HUES6 (cell line): Measurements from ENCODE around the gene APBA1.
"Not testable (repeated sequence)": the region's sequence is repeated elsewhere in the genome, so short reads cannot be mapped to it uniquely, and the experiment has no call there.

Experiments
- H3K27ac ChIP-seq: 2 replicates; pipeline ENCODE4 v1.7.0; 2013; ENCODE audit warnings: low read depth, mild to moderate bottlenecking, low read length, inconsistent platforms
- H3K27me3 ChIP-seq: 2 replicates; pipeline ENCODE4 v1.6.1; 2013; ENCODE audit warnings: low read length; ENCODE audit not compliant: control insufficient read depth, insufficient read depth
- H3K36me3 ChIP-seq: 2 replicates; pipeline ENCODE4 v1.6.1; 2013; ENCODE audit warnings: low read length; ENCODE audit not compliant: control insufficient read depth, insufficient read depth
- H3K4me1 ChIP-seq: 2 replicates; pipeline ENCODE4 v1.6.1; 2013; ENCODE audit warnings: low read length; ENCODE audit not compliant: control insufficient read depth, insufficient read depth
- H3K4me3 ChIP-seq: 2 replicates; pipeline ENCODE4 v1.5.1; 2013; ENCODE audit warnings: low read depth, low read length
- H3K9ac ChIP-seq: one replicate; pipeline ENCODE4 v1.6.1; 2013; ENCODE audit warnings: mild to moderate bottlenecking, low read length
- H3K9me3 ChIP-seq: 2 replicates; pipeline ENCODE4 v1.6.1; 2013; ENCODE audit warnings: low read depth, low read length; ENCODE audit not compliant: control insufficient read depth, insufficient read depth

The APBA1 gene

GRCh38 chr9:69606089-69606488 is 66.1 kb downstream of the APBA1 start:
- Histone ChIP-seq H3K27me3 (no peaks in the 10 kb centered on the region), H3K9ac (no peak overlapping the region), H3K9me3 (no peaks in the 10 kb centered on the region; the same call in 1 of the 2 replicates), H3K4me3 (no peak overlapping the region), H3K36me3 (no peaks in the 10 kb centered on the region), H3K4me1 (peaks cover 11% of the 10 kb centered on the region; the same call in 1 of the 2 replicates), H3K27ac (no peak overlapping the region)

- H3K9ac ChIP-seq = no peak overlapping the region
- H3K4me3 ChIP-seq = no peak overlapping the region
- no peaks in the 10 kb centered on the region for H3K27me3 ChIP-seq
- peaks cover 8% of the 10 kb centered on the region; the same call in 1 of the 2 replicates for H3K4me1 ChIP-seq
- no peaks in the 10 kb centered on the region for H3K36me3 ChIP-seq
- H3K9me3 ChIP-seq = no peaks in the 10 kb centered on the region; the same call in 1 of the 2 replicates
- no peak overlapping the region for H3K27ac ChIP-seq
Observed at GRCh38 chr9:69605406-69605805, 66.8 kb downstream of the APBA1 start.

GRCh38 chr9:69604568-69605219 is 67.5 kb downstream of the APBA1 start:
- H3K36me3 ChIP-seq = no peaks in the 10 kb centered on the region
- no peak overlapping the region for H3K4me3 ChIP-seq
- H3K27me3 ChIP-seq = no peaks in the 10 kb centered on the region
- no peak overlapping the region for H3K27ac ChIP-seq
- H3K9me3 ChIP-seq = no peaks in the 10 kb centered on the region; the same call in 1 of the 2 replicates
- H3K4me1 ChIP-seq = peaks cover 6% of the 10 kb centered on the region; the same call in 1 of the 2 replicates
- no peak overlapping the region for H3K9ac ChIP-seq

- Histone ChIP-seq H3K27me3 (no peaks in the 10 kb centered on the region), H3K4me3 (no peak overlapping the region), H3K36me3 (no peaks in the 10 kb centered on the region), H3K9ac (no peak overlapping the region), H3K4me1 (no peaks in the 10 kb centered on the region), H3K9me3 (no peaks in the 10 kb centered on the region; the same call in 1 of the 2 replicates), H3K27ac (no peak overlapping the region)
Observed at GRCh38 chr9:69603656-69604055, 68.5 kb downstream of the APBA1 start.

- Histone ChIP-seq H3K9me3 (no peaks in the 10 kb centered on the region; the same call in 1 of the 2 replicates), H3K4me1 (no peaks in the 10 kb centered on the region), H3K27ac (no peak overlapping the region), H3K36me3 (no peaks in the 10 kb centered on the region), H3K9ac (no peak overlapping the region), H3K27me3 (no peaks in the 10 kb centered on the region), H3K4me3 (no peak overlapping the region)
Observed at GRCh38 chr9:69602773-69603172, 69.4 kb downstream of the APBA1 start.

- no peak overlapping the region for H3K4me3 ChIP-seq
- no peaks in the 10 kb centered on the region for H3K36me3 ChIP-seq
- no peaks in the 10 kb centered on the region for H3K9me3 ChIP-seq
- no peak overlapping the region for H3K27ac ChIP-seq
- no peak overlapping the region for H3K9ac ChIP-seq
- H3K4me1 ChIP-seq = no peaks in the 10 kb centered on the region
- no peaks in the 10 kb centered on the region for H3K27me3 ChIP-seq
Observed at GRCh38 chr9:69601698-69602097, 70.5 kb downstream of the APBA1 start.

GRCh38 chr9:69600314-69601047 is 71.7 kb downstream of the APBA1 start:
- H3K4me3 ChIP-seq = no peak overlapping the region

GRCh38 chr9:69599232-69599971 is 72.8 kb downstream of the APBA1 start:
- no peaks in the 10 kb centered on the region for H3K36me3 ChIP-seq
- H3K9ac ChIP-seq = no peak overlapping the region
- no peaks in the 10 kb centered on the region for H3K4me1 ChIP-seq
- no peaks in the 10 kb centered on the region for H3K27me3 ChIP-seq
- H3K27ac ChIP-seq = no peak overlapping the region
- H3K4me3 ChIP-seq = no peak overlapping the region
- no peaks in the 10 kb centered on the region for H3K9me3 ChIP-seq

More at GRCh38 chr9:69600314-69601047, 71.7 kb downstream of the APBA1 start:
- Histone ChIP-seq H3K27ac (no peak overlapping the region), H3K4me1 (no peaks in the 10 kb centered on the region), H3K9ac (no peak overlapping the region), H3K36me3 (no peaks in the 10 kb centered on the region), H3K27me3 (no peaks in the 10 kb centered on the region), H3K9me3 (no peaks in the 10 kb centered on the region)

GRCh38 chr9:69596906-69597305 is 75.3 kb downstream of the APBA1 start:
- not testable (repeated sequence) for H3K9me3 ChIP-seq, H3K27me3 ChIP-seq, H3K4me3 ChIP-seq, H3K4me1 ChIP-seq, H3K36me3 ChIP-seq, H3K27ac ChIP-seq, H3K9ac ChIP-seq

- Histone ChIP-seq H3K27ac (no peak overlapping the region), H3K4me1 (no peaks in the 10 kb centered on the region), H3K9ac (no peak overlapping the region), H3K27me3 (peaks cover 18% of the 10 kb centered on the region; the same call in 1 of the 2 replicates), H3K36me3 (no peaks in the 10 kb centered on the region), H3K9me3 (no peaks in the 10 kb centered on the region), H3K4me3 (no peak overlapping the region)
Observed at GRCh38 chr9:69594180-69594579, 78.0 kb downstream of the APBA1 start.

GRCh38 chr9:69593756-69594155 is 78.4 kb downstream of the APBA1 start:
- no peaks in the 10 kb centered on the region for H3K9me3 ChIP-seq

More at GRCh38 chr9:69593756-69594155, 78.4 kb downstream of the APBA1 start:
- Histone ChIP-seq H3K27me3 (peaks cover 23% of the 10 kb centered on the region; the same call in 1 of the 2 replicates), H3K4me1 (no peaks in the 10 kb centered on the region), H3K27ac (no peak overlapping the region), H3K9ac (no peak overlapping the region), H3K4me3 (no peak overlapping the region), H3K36me3 (no peaks in the 10 kb centered on the region)
